Measurements from ENCODE around the gene MFAP1. TPM values are rescaled to one million over a fixed set of nuclear protein-coding genes. Genes with fewer than 3 reads are reported as not detected.
A peak's percentile ranks its signal among the peaks of the same experiment; 100 is the strongest.

MFAP1 gene
- total RNA-seq, 4 donors from 2014 or later: 14.5 to 23.5 (median 17.3) TPM

DNA sequence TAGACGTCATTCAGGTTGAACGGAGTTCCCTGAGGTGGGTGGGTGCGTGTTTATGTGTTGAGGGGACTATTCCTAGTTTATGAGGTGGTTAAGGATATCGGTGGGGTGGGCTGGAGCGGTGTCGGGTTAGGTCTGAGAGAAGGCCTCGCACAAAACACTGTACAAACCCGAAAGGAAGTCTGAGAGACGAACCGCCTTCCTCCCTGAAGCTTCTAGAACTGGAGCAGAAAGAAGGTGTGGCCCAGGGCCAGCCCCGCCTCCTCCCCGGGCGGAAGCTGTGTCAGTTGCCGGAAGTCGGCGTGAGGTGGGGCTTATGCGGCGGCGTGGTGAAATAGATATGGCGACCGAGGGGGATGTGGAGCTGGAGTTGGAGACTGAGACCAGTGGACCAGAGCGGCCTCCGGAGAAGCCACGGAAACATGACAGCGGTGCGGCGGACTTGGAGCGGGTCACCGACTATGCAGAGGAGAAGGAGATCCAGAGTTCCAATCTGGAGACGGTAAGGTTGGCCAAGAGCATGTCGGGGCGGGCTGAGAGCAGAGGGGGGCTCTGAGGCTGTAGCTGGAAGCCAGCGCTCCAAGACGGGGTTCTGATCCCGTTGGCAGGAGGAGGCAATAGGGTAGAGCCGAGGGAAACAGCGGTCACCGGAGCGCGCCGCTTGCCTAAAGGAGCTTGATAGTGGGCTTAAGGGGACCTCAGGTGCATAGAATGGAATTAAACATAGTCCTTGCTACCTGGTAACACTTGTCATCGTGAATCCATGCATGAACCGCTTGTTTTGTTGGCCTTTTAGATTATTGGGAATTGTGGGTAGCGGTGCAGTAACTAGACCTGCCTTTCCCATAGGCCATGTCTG lies 24.0 kb downstream of the MFAP1 start, which contains the start of gene HYPK:
HYPK (plus strand) TSS at position 314 of the 856 bp plus-strand sequence; CDS start at position 338, 24 bp downstream.
- intact Hi-C loops (cut with DNase I; ENCODE audit: low total_unique reads): no loop called here
- no peak for TF ChIP-seq POLR2A (IDR thresholded peaks at IDR 0.05)
- TF ChIP-seq, protein P1, sequence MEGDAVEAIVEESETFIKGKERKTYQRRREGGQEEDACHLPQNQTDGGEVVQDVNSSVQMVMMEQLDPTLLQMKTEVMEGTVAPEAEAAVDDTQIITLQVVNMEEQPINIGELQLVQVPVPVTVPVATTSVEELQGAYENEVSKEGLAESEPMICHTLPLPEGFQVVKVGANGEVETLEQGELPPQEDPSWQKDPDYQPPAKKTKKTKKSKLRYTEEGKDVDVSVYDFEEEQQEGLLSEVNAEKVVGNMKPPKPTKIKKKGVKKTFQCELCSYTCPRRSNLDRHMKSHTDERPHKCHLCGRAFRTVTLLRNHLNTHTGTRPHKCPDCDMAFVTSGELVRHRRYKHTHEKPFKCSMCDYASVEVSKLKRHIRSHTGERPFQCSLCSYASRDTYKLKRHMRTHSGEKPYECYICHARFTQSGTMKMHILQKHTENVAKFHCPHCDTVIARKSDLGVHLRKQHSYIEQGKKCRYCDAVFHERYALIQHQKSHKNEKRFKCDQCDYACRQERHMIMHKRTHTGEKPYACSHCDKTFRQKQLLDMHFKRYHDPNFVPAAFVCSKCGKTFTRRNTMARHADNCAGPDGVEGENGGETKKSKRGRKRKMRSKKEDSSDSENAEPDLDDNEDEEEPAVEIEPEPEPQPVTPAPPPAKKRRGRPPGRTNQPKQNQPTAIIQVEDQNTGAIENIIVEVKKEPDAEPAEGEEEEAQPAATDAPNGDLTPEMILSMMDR (IDR thresholded peaks at IDR 0.05): no peak
- WGBS, 2 donors: 6 to 7% methylated on average over 44 of the region's 44 CpGs
- H3K4me3 ChIP-seq (ENCODE audit: low read depth, poor library complexity, severe bottlenecking): peak within 1 kb of the TSS; percentile 91
- DNase-seq (ENCODE audit: low spot score in 2 of 2): peak; percentile 95 to 99

DNA sequence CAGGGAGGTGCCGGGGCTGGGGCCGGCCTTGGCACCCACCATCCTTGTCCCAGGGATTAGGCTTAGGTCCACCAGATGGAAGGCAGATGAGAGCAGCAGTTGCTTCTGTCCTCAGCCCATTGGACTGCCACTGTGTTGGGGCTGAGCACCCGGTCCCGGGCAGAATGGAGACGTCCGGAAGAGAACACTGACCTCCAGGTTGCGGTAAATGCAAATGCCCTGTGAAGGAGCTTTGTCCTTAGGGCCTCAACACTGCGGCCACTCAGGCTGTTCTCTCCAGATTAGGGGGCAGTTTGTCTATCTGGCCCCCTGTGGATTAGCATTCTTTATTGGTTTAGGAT lies 24.6 kb downstream of the MFAP1 start, which contains the start of gene SERINC4:
SERINC4 (minus strand) TSS at position 276 of the 341 bp plus-strand sequence; CDS start at position 42, 234 bp downstream.
- intact Hi-C loops (cut with DNase I; ENCODE audit: low total_unique reads): no loop called here
- 75 to 82% methylated on average over 4 to 8 of the region's 8 CpGs for WGBS, 2 donors
- peak within 1 kb of the TSS; percentile 91 for H3K4me3 ChIP-seq (ENCODE audit: low read depth, poor library complexity, severe bottlenecking)
- no peak for DNase-seq (ENCODE audit: low spot score in 2 of 2)
- TF ChIP-seq, protein P1 (IDR thresholded peaks at IDR 0.05): no peak
- TF ChIP-seq POLR2A (IDR thresholded peaks at IDR 0.05): no peak

DNA sequence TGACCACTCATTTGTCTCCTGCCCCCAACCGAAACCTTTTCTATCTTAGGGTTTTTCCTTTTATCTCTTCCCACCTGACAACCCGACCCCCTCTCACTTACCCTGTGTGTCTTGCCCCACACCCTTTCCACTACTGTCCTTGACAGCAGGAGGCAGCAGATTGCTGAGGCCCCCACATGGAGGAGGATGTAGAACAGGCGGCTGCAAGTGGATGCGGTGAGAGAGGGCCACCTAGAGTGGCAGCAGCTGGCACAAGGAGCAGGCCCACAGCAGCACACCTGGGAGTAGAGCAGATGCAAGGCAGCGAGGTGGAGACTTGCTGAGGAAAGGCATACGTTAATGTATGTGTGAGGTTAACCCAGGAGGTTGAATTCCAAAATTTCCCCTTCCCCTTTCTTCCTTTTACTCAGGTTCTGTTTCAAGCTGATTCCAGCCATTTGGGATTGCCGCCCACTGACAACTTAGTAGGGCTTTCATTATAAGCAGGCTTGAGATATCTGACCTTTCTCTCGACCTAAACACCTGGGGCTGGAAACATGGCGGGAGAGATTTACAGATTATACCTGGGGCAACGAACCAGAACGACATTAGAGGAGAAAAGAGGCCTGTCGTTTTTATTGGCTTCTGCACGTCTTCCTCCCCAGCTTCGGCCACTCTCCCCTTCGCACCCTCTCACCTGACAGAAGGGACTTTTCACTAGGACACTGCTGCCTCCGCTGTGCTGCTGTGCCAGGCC lies 25.1 kb downstream of the MFAP1 start:
- intact Hi-C loops (cut with DNase I; ENCODE audit: low total_unique reads): no loop called here
- H3K4me3 ChIP-seq (ENCODE audit: low read depth, poor library complexity, severe bottlenecking): no peak overlapping the region
- no peak for DNase-seq (ENCODE audit: low spot score in 2 of 2)
- 82% methylated on average over 16 of the region's 16 CpGs for WGBS, 2 donors
- TF ChIP-seq, protein P1 (IDR thresholded peaks at IDR 0.05): no peak
- no peak for TF ChIP-seq POLR2A (IDR thresholded peaks at IDR 0.05)

DNA sequence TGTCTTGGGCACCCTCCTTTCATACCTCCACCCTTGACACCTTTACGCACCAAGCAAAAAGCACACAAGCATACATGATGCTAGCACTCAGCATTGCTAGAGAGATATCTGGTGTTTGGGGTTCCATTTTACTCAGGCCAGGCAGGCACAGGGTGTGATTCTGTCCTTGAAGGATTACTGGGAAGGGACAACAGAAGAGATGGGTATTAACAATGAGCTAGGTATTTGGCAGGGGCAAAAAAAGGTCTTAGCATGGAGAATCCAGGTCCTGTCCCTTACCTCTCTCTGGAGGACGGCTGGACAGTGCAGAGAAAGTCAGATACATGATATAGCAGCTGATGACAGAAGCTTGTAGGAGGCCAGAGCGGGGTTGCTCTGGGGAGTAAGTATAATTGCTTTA lies 27.9 kb downstream of the MFAP1 start:
- no peak overlapping the region for H3K4me3 ChIP-seq (ENCODE audit: low read depth, poor library complexity, severe bottlenecking)
- intact Hi-C loops (cut with DNase I; ENCODE audit: low total_unique reads): no loop called here
- 84 to 86% methylated on average over 3 of the region's 3 CpGs for WGBS, 2 donors
- no peak for DNase-seq (ENCODE audit: low spot score in 2 of 2)
- TF ChIP-seq, protein P1 (IDR thresholded peaks at IDR 0.05): no peak

DNA sequence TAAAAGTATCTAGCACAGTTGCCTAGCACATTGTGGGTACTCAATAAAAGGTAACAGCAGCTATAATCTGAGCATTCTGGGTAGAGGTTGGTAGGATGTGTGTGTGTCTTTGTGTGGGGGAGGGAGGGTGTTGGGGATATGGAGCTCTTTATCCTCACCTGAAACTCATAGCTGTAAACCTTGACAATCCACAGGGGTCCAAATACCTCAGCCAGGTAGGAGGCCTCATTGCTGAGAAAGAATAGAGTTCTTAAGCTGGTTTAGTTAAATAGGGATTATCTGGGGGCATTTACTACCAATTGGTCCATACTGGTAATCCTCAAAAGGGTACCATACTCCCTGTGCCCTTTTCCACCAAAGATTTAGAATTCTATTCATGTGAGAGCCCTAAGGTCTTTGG lies 28.5 kb downstream of the MFAP1 start:
- no peak for TF ChIP-seq POLR2A (IDR thresholded peaks at IDR 0.05)
- TF ChIP-seq, protein P1 (IDR thresholded peaks at IDR 0.05): no peak
- intact Hi-C loops (cut with DNase I; ENCODE audit: low total_unique reads): no loop called here
- no peak overlapping the region for H3K4me3 ChIP-seq (ENCODE audit: low read depth, poor library complexity, severe bottlenecking)
- no peak for DNase-seq (ENCODE audit: low spot score in 2 of 2)
